Adrenal gland (tissue), 12 donors: ENCODE measurements around the gene FGG. TPM values are rescaled to one million over a fixed set of nuclear protein-coding genes. Genes with fewer than 3 reads are reported as not detected.

Source experiments
- DNase-seq, 7 donors: peaks; one replicate each; pipeline ENCODE4 v3.0.0-alpha.2; 2019 to 2020
- H3K27ac ChIP-seq, 5 donors: fragments of 200-600 bp; sonication (generic) in 4 of 5; 1 replicate in 3 of 5; 2 replicates in 2 of 5; pipeline versions ENCODE4 v1.5.1 to v1.8.0; 2016 to 2020; ENCODE audit warnings: mild to moderate bottlenecking in 1 of 5
- H3K27me3 ChIP-seq: fragments of 200-600 bp; 2 replicates; pipeline ENCODE4 v1.8.0; 2021
- H3K36me3 ChIP-seq, 2 donors: fragments of 200-600 bp; replicated peaks in 1 of 2; 1 replicate in 1 of 2; 2 replicates in 1 of 2; pipeline versions ENCODE4 v1.5.1 to v1.8.0; 2018 to 2022
- H3K4me1 ChIP-seq, 2 donors: fragments of 200-600 bp; replicated peaks in 1 of 2; 1 replicate in 1 of 2; 2 replicates in 1 of 2; pipeline versions ENCODE4 v1.5.1 to v1.8.0; 2018 to 2021
- H3K4me3 ChIP-seq, 4 donors: fragments of 200-600 bp; sonication (generic) in 3 of 4; one replicate each; pipeline ENCODE4 v1.5.1; 2016 to 2018
- H3K9me3 ChIP-seq, 3 donors: fragments of 200-600 bp; sonication (generic) in 1 of 3; replicated peaks in 1 of 3; 1 replicate in 2 of 3; 2 replicates in 1 of 3; pipeline versions ENCODE4 v1.5.1 to v1.8.0; 2016 to 2021
- POLR2A ChIP-seq, 2 donors: fragments of 450-650 bp; IDR thresholded peaks; one replicate each; pipeline ENCODE4 v1.6.1; 2017; ENCODE audit warnings: antibody characterized with exemption in 2 of 2, mild to moderate bottlenecking in 2 of 2, moderate library complexity in 1 of 2
- WGBS, 4 donors: extraction: QIAGEN DNeasy Blood & Tissue Kit in 2 of 4; methylation state at CpG; one replicate each; pipeline versions ENCODE4 v1.1.5 to v1.1.7; 2013 to 2017; 5-methylcytosine and 5-hydroxymethylcytosine counted together
- intact Hi-C, 2 donors: fragments of 100-400 bp; cut with DNase I; formaldehyde crosslinking; loops; one replicate each; pipeline versions ENCODE4 v1.14.1 to v1.15.0; 2022 to 2023
- polyA plus RNA-seq, 3 donors: library from polyadenylated mRNA; stranded (reverse); fragments of 200-250 nt in 2 of 3; fragments of 350-450 nt in 1 of 3; fragmentation: Illumina TruSeq in 1 of 3; extraction: RNeasy Lipid Tissue Mini Kit (QIAGEN cat#74804) in 1 of 3; gene quantifications; one replicate each; pipeline ENCODE4 v1.2.3, GENCODE V29; 2013 to 2014
- total RNA-seq, 9 donors: library from RNA; depleted of rRNA in 4 of 9; stranded (reverse); fragments of >200 nt in 4 of 9; fragments of 120-200 nt in 1 of 9; fragmentation: NEBNext Ultra II Directional in 1 of 9; extraction: Animal tissue kit (Norgen Biotek cat#: 25700) in 1 of 9; gene quantifications; one replicate each; pipeline versions ENCODE4 v1.1.0 to v1.2.4, GENCODE V29; 2013 to 2023
- TF ChIP-seq, protein P1 (sequence below), 6 experiments: fragments of 450-650 bp in 4 of 6; fragments of 200-600 bp in 2 of 6; sonication (generic) in 1 of 6; IDR thresholded peaks; 1 replicate in 5 of 6; 2 replicates in 1 of 6; pipeline versions ENCODE4 v1.5.1 to v1.8.0; 2016 to 2021; ENCODE audit warnings: antibody characterized with exemption in 6 of 6, mild to moderate bottlenecking in 2 of 6, moderate library complexity in 1 of 6
- donor health status: healthy with polysubstance abuse.
- donor health status: Bipolar disorder and iron deficiency.
- donor health status: DM: yes; HTN: yes; CAD: no.
- donor health status: DM: no; HTN: no; CAD: no.
- donor health status: DM: no; HTN: no; CAD: no.
- donor health status: DM: yes; HTN: yes; CAD: no.

FGG gene
- total and polyA plus RNA-seq, 12 donors, result 1.7 to 71.2 (median 11.2) TPM; not detected in 1

DNA sequence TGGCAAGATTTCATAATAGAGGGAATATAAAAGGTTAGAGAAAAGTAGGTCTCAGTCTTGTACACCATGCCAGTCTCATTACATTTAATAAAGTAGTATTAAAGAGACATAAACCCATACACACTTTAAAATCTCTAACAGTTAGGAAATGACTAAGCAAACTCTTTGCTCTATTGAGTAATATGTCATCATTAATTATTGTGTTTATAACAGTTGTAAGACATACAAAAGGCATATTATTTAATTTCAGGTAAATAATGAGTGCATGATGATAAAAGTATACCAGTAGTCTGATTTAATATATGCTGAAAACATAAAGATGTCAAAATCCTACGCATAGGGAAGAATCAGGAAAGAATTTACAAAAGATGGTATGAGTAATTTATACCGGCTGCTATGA, 31.0 kb upstream of the FGG start:
- DNase-seq, result no peak
- intact Hi-C loops, result no loop called here
- H3K27ac ChIP-seq, result no peak overlapping the region
- WGBS, 4 donors, result 77 to 90% (median 85%) methylated on average over 2 of the region's 2 CpGs
- H3K27me3 ChIP-seq, result peaks cover 2% of the 10 kb centered on the region
- H3K4me3 ChIP-seq, result no peak overlapping the region
- H3K9me3 ChIP-seq, result no peaks in the 10 kb centered on the region
- H3K4me1 ChIP-seq, result no peaks in the 10 kb centered on the region
- TF ChIP-seq POLR2A (IDR thresholded peaks at IDR 0.05), result no peak
- TF ChIP-seq, protein P1, sequence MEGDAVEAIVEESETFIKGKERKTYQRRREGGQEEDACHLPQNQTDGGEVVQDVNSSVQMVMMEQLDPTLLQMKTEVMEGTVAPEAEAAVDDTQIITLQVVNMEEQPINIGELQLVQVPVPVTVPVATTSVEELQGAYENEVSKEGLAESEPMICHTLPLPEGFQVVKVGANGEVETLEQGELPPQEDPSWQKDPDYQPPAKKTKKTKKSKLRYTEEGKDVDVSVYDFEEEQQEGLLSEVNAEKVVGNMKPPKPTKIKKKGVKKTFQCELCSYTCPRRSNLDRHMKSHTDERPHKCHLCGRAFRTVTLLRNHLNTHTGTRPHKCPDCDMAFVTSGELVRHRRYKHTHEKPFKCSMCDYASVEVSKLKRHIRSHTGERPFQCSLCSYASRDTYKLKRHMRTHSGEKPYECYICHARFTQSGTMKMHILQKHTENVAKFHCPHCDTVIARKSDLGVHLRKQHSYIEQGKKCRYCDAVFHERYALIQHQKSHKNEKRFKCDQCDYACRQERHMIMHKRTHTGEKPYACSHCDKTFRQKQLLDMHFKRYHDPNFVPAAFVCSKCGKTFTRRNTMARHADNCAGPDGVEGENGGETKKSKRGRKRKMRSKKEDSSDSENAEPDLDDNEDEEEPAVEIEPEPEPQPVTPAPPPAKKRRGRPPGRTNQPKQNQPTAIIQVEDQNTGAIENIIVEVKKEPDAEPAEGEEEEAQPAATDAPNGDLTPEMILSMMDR (IDR thresholded peaks at IDR 0.05), result no peak
- H3K36me3 ChIP-seq, result no peaks in the 10 kb centered on the region

DNA sequence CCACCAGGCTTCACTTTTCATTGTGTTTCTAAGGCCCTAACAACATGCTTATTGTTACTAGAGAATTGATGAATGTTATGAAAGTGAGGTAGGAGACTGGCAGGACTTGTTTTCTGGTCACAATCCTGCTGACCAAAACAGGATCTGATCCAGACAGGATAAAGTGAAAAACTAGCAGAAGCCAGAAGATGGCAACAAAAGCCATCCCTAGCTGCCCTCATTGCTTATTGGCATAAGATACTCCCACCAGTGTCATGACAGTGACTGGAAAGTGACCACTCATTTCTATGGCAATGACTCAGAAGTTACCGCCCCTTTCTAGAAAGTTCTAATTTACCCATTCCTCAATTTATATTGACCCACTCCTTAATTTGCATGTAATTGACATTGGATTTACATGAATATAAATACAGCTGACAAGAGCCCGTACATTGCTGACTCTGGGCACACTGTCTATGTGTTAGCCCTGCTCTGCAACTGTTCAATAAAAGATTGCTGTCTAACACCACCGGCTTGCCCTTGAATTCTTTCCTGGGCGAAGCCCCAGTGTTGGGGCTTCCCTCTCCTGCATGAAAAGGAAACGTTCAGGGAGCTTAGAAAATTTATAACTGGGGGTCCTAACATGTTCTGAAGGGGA, 30.0 kb upstream of the FGG start:
- DNase-seq, result no peak
- 49 to 66% (median 63%) methylated on average over 5 of the region's 5 CpGs for WGBS, 4 donors
- H3K9me3 ChIP-seq, result no peaks in the 10 kb centered on the region
- H3K4me1 ChIP-seq, result no peaks in the 10 kb centered on the region
- intact Hi-C loops, result no loop called here
- no peaks in the 10 kb centered on the region for H3K36me3 ChIP-seq
- H3K4me3 ChIP-seq, result no peak overlapping the region
- TF ChIP-seq POLR2A (IDR thresholded peaks at IDR 0.05), result no peak
- TF ChIP-seq, protein P1 (IDR thresholded peaks at IDR 0.05), result no peak
- H3K27me3 ChIP-seq, result peaks cover 2% of the 10 kb centered on the region
- H3K27ac ChIP-seq, result no peak overlapping the region

DNA sequence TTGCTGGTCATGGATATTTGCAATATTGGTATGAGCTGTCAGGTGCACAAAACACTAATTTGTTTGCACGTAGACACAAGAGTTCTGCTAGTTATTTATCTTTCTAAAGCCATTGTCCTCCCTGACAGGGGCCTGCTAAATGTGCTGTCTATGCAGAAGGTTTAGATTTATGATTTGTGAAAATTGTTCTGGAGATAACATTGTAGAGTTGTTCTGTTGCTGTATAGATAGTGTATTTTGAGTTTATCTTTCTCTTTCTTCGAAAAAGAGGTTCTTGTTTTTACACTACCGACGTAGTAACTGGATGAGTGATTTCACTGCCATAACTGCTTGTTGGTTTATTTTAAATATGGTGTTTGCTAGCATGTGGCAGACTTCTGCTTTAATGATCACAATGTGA, 28.5 kb upstream of the FGG start:
- Histone ChIP-seq H3K9me3 (no peaks in the 10 kb centered on the region), H3K36me3 (no peaks in the 10 kb centered on the region), H3K27me3 (no peaks in the 10 kb centered on the region), H3K4me3 (no peak overlapping the region), H3K27ac (no peak overlapping the region), H3K4me1 (no peaks in the 10 kb centered on the region)
- TF ChIP-seq, protein P1 (IDR thresholded peaks at IDR 0.05), result no peak
- no peak for TF ChIP-seq POLR2A (IDR thresholded peaks at IDR 0.05)
- no peak for DNase-seq
- intact Hi-C loops, result no loop called here
- WGBS, 4 donors, result 31 to 50% (median 38%) methylated on average over 4 of the region's 4 CpGs

DNA sequence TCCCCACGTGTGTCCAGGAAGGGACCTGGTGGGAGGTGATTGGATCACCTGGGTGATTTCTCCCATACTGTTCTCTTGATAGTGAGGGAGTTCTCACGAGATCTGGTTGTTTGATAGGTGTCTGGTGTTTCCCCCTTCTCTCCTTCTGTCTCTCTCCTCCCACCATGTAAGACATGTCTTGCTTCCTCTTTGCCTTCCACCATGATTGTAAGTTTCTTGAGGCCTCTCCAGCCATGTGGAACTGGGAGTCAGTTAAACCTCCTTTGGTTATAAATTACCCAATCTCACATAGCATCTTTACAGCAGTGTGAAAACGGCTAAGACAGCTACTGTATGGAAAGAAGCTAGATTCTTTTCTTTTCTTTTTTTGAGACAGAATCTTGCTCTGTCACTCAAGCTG, 21.6 kb upstream of the FGG start:
- DNase-seq, result no peak
- Histone ChIP-seq H3K9me3 (no peaks in the 10 kb centered on the region), H3K27me3 (peaks cover 11% of the 10 kb centered on the region), H3K27ac (no peak overlapping the region), H3K4me3 (no peak overlapping the region), H3K4me1 (no peaks in the 10 kb centered on the region), H3K36me3 (no peaks in the 10 kb centered on the region)
- intact Hi-C loops, result loop anchor here in 1 of 2 donors (10.0 kb wide), 1 partner anchor 151 kb away; the partner anchor contains the start of gene RBM46
- 38 to 55% (median 49%) methylated on average over 3 of the region's 3 CpGs for WGBS, 4 donors
- TF ChIP-seq POLR2A (IDR thresholded peaks at IDR 0.05), result no peak

DNA sequence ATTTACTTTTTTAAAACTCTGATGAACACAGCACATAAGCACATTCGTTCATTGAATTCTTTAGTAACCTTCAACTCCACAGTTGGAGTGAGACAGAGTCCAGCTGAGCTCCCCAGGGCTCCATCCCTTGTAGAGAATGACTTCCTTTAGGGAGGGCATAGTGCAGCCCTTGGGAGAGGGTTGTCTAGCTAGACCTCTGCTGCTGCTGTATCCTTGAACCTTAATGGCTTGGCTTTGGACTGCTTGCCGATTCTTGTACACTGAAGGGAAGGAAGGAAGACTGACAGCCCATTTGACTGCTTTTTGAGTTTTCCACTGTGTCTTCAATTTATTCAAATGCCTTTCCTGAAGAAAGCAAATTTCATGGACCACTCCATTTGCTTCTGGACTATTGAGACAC, 19.4 kb upstream of the FGG start:
- H3K27me3 ChIP-seq, result peaks cover 28% of the 10 kb centered on the region
- intact Hi-C loops, result loop anchor here in 1 of 2 donors (10.0 kb wide), 1 partner anchor 153 kb away; the partner anchor contains the start of gene RBM46
- no peak for DNase-seq

More for the DNA sequence above, 19.4 kb upstream of the FGG start:
- TF ChIP-seq, protein P1 (IDR thresholded peaks at IDR 0.05), result no peak
- TF ChIP-seq POLR2A (IDR thresholded peaks at IDR 0.05), result no peak
- peaks cover 0 to 4% of the 10 kb centered on the region in 2 donors for H3K4me1 ChIP-seq
- H3K9me3 ChIP-seq, result no peaks in the 10 kb centered on the region
- WGBS, 4 donors, result 33 to 52% (median 47%) methylated on average over 2 of the region's 2 CpGs
- H3K27ac ChIP-seq, result no peak overlapping the region
- no peak overlapping the region for H3K4me3 ChIP-seq
- H3K36me3 ChIP-seq, result no peaks in the 10 kb centered on the region
